ENCODE measurements around the gene MYO16.

Gene MYO16

DNA sequence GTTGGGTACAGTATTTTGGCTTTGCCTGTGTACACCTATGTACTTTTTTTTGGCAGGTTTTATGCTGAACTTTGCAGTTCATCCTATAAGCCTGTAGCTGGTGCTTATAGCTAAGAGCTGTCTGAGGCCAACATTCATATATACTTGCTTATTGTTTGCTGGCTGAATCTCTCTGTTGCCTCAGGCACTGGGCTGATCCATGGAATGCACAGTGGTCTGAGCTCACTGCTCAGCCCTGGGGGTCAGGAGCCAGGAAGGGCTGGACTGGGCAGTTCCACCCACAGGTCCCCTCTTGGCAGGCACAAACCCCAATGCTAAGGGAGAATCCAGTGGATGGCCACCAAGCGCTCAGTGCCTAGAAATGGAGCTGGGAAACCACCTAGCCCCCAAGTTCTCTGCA lies 308.7 kb downstream of the MYO16 start:
- TF ChIP-seq CTCF (IDR thresholded peaks at IDR 0.05), result no peak
- Histone ChIP-seq H3K36me3 (no peaks in the 10 kb centered on the region), H3K4me3 (no peak overlapping the region), H3K9me3 (peaks cover 0 to 3% (median 0%) of the 10 kb centered on the region in 3 donors), H3K27me3 (no peaks in the 10 kb centered on the region), H3K27ac (no peak overlapping the region), H3K4me1 (no peaks in the 10 kb centered on the region)
- intact Hi-C loops (cut with DNase I; ENCODE audit: low total_unique reads), result no loop called here
- no peak for DNase-seq

- Histone ChIP-seq H3K4me3 (no peak overlapping the region), H3K9me3 (peaks cover 0 to 3% (median 0%) of the 10 kb centered on the region in 3 donors), H3K27me3 (no peaks in the 10 kb centered on the region), H3K36me3 (no peaks in the 10 kb centered on the region), H3K4me1 (no peaks in the 10 kb centered on the region), H3K27ac (no peak overlapping the region)
- TF ChIP-seq CTCF (IDR thresholded peaks at IDR 0.05), result no peak
- DNase-seq, result no peak
- intact Hi-C loops (cut with DNase I; ENCODE audit: low total_unique reads), result no loop called here
Observed at GRCh38 chr13:108940121-108940520, 310.7 kb downstream of the MYO16 start.

DNA sequence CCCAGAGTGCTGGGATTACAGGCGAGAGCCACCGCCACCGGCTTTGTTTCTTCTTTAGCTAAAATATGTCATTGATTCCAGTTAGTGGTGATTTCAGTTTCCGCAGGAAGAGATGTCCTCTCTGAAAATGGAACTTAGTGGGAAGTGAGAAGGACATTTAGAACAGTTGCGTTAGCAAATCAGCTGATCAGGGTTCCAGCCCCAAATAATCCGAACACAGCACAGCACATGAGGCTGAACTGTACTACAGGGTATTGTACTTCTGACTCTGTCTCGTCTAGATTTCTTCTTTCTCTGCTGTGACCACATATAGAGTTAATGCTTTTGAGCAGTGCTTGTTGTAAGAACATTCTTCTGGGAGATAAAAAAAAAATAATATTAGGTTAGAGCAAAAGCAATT lies 314.4 kb downstream of the MYO16 start:
- Histone ChIP-seq H3K4me3 (no peak overlapping the region), H3K36me3 (no peaks in the 10 kb centered on the region), H3K9me3 (no peaks in the 10 kb centered on the region), H3K4me1 (no peaks in the 10 kb centered on the region), H3K27ac (no peak overlapping the region), H3K27me3 (no peaks in the 10 kb centered on the region)
- intact Hi-C loops (cut with DNase I; ENCODE audit: low total_unique reads), result no loop called here
- DNase-seq, result no peak
- TF ChIP-seq CTCF (IDR thresholded peaks at IDR 0.05), result no peak

- Histone ChIP-seq H3K27me3 (no peaks in the 10 kb centered on the region), H3K4me3 (no peak overlapping the region), H3K36me3 (no peaks in the 10 kb centered on the region), H3K9me3 (no peaks in the 10 kb centered on the region), H3K4me1 (no peaks in the 10 kb centered on the region), H3K27ac (no peak overlapping the region)
- no peak for TF ChIP-seq CTCF (IDR thresholded peaks at IDR 0.05)
- no peak for DNase-seq
- intact Hi-C loops (cut with DNase I; ENCODE audit: low total_unique reads), result no loop called here
Observed at GRCh38 chr13:108944760-108945159, 315.3 kb downstream of the MYO16 start.

DNA sequence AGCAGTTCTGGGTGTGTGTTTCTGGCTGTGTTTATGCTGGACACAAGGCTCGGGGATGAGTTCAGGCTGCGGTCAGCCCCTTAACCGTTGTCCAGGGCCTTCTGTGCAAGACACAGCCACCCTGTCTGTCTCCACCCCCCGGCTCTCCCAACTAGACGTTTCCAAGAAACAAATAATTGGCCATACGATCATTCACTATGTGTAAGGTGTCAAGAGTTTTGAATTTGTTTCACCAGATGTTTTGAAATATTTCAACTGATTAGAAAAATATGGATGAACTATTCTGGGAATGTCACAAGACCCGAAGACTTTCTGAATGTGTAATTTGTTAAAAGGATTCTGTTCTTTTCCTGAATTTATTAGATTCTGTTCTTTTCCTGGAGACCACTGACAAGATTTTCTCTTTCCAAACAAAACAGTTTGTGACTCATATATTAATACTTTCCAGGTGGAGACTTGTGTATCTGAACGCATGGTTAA lies 318.2 kb downstream of the MYO16 start:
- Histone ChIP-seq H3K27me3 (no peaks in the 10 kb centered on the region), H3K36me3 (no peaks in the 10 kb centered on the region), H3K9me3 (no peaks in the 10 kb centered on the region), H3K27ac (no peak overlapping the region), H3K4me3 (no peak overlapping the region), H3K4me1 (no peaks in the 10 kb centered on the region)
- DNase-seq, result peak; percentile 70 to 72
- TF ChIP-seq CTCF (IDR thresholded peaks at IDR 0.05), result no peak
- intact Hi-C loops (cut with DNase I; ENCODE audit: low total_unique reads), result no loop called here

GRCh38 chr13:108948251-108948671 lies 318.9 kb downstream of the MYO16 start:
- no peak for DNase-seq
- H3K4me1 ChIP-seq, result no peaks in the 10 kb centered on the region
- intact Hi-C loops (cut with DNase I; ENCODE audit: low total_unique reads), result no loop called here
- no peak overlapping the region for H3K27ac ChIP-seq
- no peaks in the 10 kb centered on the region for H3K36me3 ChIP-seq
- TF ChIP-seq CTCF (IDR thresholded peaks at IDR 0.05), result no peak
- H3K4me3 ChIP-seq, result no peak overlapping the region
- no peaks in the 10 kb centered on the region for H3K9me3 ChIP-seq
- no peaks in the 10 kb centered on the region for H3K27me3 ChIP-seq
